HS-27A (cell line): ENCODE results near the gene NPC1.
"Not testable (repeated sequence)": the region's sequence is repeated elsewhere in the genome, so short reads cannot be mapped to it uniquely, and the experiment has no call there.

Experiments used
- DNase-seq: peaks from one replicate; pipeline ENCODE4 v3.0.0-alpha.2; 2012; ENCODE audit warnings: low read depth, missing footprints

Gene NPC1

DNA sequence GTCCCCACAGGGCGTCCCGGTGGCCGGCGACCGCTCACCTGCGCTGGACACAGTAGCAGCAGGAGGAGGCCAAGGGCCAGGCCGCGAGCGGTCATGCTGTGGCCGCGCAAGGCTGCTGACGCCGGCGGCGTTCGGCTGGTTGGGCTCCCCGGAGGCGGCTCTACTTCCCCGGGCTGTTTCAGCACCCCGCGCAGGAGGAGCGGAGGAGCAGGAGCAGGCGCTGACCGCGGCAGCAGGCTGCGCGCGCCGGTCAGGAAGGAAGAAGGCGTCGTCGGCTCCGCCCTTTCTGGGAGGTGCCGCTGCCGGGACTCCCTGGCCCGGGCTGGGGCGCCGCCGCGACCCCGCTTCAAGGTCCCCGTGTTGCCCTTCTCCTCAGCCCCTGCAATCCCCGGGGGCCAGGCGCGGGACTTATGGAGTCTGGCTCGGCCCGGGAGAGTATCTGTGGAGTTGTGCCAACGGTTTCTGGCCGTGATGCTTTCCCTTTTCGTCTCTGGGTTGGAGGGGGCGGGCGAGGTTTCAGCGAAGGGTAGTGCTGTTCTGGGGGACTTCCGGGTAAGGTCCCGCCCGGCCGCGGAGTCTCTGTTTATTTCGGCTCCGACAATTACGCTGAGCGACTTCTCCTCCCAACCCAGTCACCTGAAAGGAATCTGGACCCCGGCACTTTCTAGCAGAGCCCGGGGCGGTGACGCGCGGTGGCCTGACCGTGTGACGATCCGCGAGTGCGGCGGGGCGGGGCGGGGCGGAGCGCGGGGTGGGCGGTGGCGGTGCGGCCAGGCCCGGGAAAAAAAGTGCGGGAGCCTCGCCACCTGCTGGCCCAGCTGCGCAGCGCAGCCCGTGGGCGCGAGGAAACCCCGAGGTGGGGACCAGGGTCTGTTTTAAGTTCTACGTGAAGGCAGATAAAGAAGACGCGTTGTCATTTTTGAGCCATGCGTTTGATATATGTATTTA, at the start of gene NPC1:
NPC1 (minus strand) TSS at position 258 of the 948 bp plus-strand sequence; CDS start at position 95, 163 bp downstream.
- peak; percentile 90 for DNase-seq

GRCh38 chr18:23636071-23636399, 49.7 kb upstream of the NPC1 start:
- no peak for DNase-seq

GRCh38 chr18:23635283-23636070, 49.2 kb upstream of the NPC1 start:
- no peak for DNase-seq

DNA sequence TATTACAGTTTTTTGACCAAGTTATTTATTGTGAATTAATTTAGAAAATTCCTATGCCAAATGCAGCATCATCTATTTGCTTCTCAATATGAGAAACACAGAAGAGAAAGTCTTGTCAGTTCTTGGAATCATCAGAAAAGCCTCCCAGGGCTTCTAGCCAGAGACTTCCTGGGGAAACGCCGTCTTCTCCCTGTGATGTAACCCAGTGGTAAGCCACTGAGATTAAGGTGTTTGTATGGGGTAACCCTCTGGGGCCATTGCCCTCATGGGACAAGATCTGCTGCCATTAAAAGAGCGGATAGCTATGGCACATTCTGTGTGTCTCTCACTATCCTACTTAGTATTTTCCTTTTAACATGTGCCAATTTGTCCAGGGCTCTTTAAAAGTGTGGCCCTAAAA, 48.4 kb upstream of the NPC1 start:
- no peak for DNase-seq

DNA sequence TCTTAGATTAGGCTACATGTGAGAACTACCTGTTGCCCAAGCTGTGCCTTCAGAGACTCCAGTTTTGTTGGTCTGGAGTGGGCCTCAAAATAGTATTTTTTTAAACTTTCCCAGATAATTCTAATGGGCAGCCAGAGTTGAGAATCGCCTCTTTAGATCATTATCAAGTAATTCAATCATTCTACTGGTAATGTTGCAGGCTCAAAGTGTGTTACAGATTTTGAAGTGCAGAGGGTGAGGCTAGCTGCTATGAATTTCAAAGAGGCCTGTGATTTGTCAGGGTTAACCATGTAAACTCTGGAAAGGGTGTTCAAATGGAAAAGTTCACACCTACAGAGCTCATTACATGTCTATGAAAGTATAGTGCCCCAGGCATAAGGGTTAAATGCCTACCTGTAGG, 46.3 kb upstream of the NPC1 start:
- DNase-seq = no peak

DNA sequence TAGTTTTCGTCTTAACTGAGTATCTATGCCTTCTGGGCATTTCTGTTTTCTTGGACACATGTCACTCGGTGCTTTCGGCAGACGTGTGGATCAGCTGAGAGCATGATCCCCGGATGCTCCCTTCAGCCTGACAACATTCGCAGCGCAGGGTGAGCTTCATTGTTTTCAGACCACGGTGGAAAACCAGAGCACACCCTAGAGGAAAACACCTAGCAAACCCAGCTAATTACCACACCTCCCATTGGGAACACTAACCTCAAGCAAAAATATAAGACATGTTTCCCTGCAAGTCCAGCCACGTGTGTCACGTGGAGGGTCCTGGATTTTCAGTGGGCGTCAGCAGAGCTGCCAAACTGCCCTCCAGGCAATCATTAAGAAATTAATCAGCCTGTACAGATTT, 45.4 kb upstream of the NPC1 start:
- DNase-seq = no peak

- DNase-seq = no peak
Observed at GRCh38 chr18:23631312-23631711, 45.0 kb upstream of the NPC1 start.

DNA sequence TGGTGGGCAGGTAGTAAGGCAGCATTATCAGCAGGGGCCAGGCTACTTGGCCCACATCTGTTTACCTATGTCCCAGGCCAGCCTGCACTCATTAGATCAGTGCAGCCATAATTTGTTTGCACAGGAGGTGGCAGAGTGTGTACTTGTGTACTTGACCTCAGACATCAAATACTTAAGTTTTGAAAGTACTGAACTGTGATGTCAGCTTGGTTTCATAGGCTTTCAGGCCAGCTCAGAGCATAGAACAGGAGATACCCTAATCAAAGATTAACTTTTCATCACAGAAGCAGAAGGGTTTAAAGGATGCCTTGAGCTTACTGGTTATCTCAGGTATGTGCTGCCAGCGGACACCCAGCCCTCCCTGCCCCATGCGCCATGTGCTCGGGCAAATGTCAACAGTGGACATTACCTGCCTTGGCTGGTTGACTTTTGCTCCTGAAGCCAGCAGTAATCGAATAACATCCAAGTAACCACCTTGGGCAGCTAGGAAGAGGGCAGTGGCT, 43.2 kb upstream of the NPC1 start:
- DNase-seq = no peak

- no peak for DNase-seq
Observed at GRCh38 chr18:23627970-23628369, 41.7 kb upstream of the NPC1 start.

DNA sequence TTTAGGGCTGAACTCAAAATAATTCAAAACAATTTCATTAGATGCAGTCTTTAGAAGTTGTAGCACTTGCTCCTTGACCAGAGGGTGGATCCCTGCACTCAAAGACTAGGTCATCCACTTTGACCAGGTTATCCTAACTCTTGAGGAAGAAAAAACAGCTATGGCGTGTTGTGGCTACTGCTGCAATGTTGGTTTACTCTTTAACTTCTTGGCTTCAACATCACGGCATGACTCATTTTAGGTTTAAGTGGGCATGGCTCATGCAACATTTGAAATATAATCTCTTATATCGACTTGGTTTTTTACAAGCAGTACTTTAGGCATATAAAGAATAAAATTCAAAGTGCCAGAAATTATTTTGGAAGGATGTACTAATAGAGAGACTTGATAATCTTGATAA, 41.0 kb upstream of the NPC1 start:
- DNase-seq = peak; percentile 64

GRCh38 chr18:23626451-23627279, 40.4 kb upstream of the NPC1 start:
- peak; percentile 62 for DNase-seq

DNA sequence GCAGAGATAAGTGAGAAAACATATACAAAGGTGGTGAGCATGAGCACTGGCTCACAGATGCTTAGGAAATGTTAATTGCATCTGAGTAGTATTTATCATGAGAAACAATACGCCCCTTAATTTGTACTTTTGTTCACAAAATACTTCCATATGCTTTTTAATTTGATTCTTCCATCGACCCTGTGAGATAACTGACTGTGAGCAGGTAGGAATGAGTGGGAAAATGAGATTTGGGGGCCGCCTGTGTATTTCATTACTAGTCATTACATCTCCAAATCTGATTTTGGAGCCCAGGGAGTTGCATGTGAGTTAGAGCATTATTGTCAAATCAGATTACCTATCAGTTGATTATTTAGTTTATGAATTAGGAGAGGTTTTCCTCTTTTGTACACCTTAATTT, 36.7 kb upstream of the NPC1 start:
- DNase-seq = no peak

DNA sequence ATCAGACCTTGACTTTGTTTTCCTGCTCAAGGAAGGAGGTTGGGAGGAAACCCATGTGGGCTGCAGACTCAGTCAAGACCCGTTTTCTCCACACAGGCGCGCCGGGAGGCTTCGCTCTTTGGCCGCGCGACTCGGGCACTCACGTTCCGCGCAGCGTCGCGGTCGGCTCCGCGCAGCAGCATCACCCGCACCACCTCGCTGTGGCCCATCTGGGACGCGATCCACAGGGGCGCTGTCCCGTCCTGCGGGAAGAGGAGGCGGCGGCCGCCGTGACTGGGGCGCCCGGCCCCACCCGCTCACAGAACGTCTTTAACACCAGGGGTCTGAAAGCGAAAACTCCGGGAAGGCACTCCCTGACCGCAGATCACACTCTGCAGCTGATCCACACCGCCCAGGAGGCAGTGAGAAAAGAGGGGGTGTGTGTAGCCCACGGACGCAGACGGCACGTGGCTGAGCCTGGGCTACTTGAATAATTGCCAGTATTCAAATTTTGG, 33.1 kb upstream of the NPC1 start:
- DNase-seq = no peak

DNA sequence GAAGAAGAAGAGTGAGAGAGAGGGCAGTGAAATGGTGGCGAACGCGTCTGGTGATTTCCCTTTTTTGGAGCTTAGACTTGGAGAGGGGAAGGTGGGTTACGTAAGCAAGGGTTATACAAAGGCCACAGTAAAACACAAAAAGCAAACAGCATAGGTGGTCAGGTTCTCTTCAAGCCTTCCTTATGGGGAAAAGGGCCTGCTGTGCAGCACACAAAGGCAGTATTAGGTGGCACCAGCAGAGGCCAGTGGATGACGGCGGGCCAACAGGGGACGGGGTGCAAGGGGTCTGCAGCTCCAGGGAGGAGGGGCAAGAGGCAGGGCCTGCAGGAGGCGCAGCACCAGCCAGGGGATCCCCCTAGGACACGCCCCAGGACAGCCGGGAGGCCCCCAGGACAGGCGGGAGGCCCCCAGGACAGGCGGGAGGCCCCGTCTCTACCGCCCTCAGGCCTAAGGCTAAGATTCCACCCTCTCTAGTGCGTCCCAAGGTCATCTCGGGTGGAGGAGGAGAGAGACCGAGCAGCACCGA, 32.6 kb upstream of the NPC1 start:
- no peak for DNase-seq

DNA sequence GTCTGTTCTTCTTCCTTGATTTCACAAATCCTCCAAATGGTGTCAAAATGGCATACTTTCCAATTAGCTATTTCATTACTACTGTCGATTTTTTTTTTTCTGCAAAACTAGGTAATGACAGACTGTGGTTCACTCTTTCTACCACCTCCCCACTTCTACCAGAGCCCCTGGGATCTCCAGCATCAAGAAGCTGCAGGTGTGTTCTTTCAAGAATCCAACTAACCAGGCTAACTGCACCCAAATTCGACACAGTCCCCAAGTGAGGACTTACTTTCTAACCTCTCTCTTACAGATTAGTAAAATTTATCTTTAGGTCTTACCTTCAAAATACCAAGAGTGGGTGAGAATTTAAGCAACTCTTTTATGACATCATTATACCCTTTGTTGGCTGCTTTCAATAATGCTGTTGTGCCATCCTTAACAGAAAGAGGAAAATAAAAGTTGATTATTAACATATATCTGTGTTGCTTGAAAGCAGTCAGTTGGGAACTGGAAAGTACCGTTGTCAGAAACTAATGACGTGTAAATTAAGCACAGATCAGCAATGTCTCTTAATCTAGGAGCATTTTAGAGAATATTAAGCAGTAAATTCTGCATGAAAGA, 31.2 kb upstream of the NPC1 start:
- DNase-seq = no peak

DNA sequence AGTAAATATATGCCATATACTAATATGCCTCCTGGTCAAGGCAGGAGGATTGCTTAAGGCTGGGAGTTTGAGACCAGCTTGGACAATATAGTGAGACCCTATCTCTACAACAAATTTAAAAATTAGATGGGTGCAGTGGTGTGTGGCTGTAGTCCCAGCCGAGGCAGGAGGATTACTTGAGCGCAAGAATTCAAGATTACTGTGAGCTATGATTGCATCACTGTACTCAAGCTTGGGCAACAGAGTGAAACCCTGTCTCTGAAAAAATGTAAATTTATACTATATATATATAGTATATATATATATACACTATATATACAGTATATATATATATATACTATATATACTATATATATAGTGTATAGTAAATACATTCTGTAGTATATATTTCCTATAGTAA, 30.0 kb upstream of the NPC1 start:
- no peak for DNase-seq

- DNase-seq = no peak
Observed at GRCh38 chr18:23614891-23615290, 28.6 kb upstream of the NPC1 start.

- DNase-seq = no peak
Observed at GRCh38 chr18:23614413-23614812, 28.1 kb upstream of the NPC1 start.

DNA sequence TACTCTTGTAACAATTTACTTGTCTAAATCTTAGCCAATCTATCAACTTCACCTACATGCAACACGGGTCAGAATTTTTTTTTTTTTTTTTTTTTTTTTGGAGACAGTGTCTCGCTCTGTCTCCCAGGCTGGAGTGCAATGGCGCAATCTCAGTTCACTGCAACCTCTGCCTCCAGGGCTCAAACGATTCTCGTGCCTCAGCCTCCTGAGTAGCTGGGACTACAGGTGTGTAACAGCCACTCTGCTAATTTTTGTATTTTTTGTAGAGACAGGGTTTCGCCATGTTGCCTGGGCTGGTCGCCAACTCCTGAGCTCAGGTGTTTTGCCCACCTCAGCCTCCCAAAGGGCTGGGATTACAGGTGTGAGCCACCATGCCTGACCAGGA, 26.8 kb upstream of the NPC1 start:
- not testable (repeated sequence) for DNase-seq

DNA sequence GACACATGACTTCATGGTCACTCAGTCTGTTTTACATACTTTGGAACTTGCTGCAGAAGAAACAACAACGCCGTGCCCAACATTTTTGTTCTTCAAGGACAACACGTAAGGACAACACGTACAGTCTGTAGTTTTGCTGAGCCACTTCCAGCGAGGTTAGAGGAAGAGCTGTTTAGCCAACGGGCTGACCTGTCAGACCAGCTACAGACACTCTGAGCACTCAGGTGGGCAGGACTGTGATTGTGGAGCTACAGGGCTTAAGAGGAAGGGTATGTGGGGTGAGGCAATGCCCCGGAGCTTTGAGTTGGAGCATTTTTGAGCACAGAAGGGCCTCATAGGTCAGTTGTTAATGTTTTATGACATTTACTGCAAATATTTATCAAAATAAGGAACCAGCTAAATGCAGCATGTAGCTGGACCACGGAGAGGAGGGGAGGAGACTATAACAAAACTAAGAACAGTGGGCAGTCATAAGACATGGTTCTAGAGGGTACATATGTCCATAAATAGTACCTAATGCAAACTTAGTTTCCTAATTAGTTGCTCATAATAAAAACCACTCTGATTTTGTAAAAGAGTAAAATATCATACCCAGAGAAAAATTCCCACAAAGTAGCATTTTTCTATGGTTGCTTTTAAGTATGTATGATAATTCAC, 26.3 kb upstream of the NPC1 start:
- no peak for DNase-seq
